ENCODE data around the gene CHRND. TPM values are rescaled to one million over a fixed set of nuclear protein-coding genes. Genes with fewer than 3 reads are reported as not detected.

CHRND gene
- polyA plus RNA-seq, 3 donors = not detected

- Histone ChIP-seq H3K4me1 (ENCODE audit: control insufficient read depth in 1 of 2, insufficient read depth in 2 of 2, low read length in 2 of 2) (no peaks in the 10 kb centered on the region), H3K27me3 (ENCODE audit: control insufficient read depth in 2 of 2, insufficient read depth in 2 of 2, low read length in 2 of 2) (peaks cover 2 to 16% of the 10 kb centered on the region in 2 donors), H4K20me1 (ENCODE audit: insufficient read depth, low read length) (no peaks in the 10 kb centered on the region), H2AFZ (ENCODE audit: insufficient read depth, low read depth, low read length, poor library complexity, severe bottlenecking) (no peak overlapping the region), H3K4me2 (replicated peaks; ENCODE audit: extremely low read depth, low read length, poor library complexity, severe bottlenecking) (no peak overlapping the region), H3K4me3 (replicated peaks in 1 of 3; ENCODE audit: low read depth in 2 of 3, low read length in 3 of 3) (no peak overlapping the region), H3K79me2 (ENCODE audit: insufficient read depth, low read length) (no peaks in the 10 kb centered on the region), H3K36me3 (replicated peaks in 1 of 2; ENCODE audit: control insufficient read depth in 1 of 2, insufficient read depth in 2 of 2, low read length in 2 of 2) (no peaks in the 10 kb centered on the region), H3K27ac (ENCODE audit: low read depth in 1 of 2, low read length in 2 of 2) (no peak overlapping the region), H3K9me3 (replicated peaks in 1 of 2; ENCODE audit: control insufficient read depth in 1 of 2, insufficient read depth in 1 of 2, low read length in 2 of 2) (no peaks in the 10 kb centered on the region), H3K9ac (ENCODE audit: insufficient read depth, low read length, poor library complexity, severe bottlenecking) (no peak overlapping the region)
- WGBS (ENCODE audit: insufficient coverage) = 97% methylated on average over 14 of the region's 17 CpGs
- DNase-seq = no peak
- Mint-ChIP-seq H3K9me3 (peaks cover 0 to 5% (median 0%) of the 10 kb centered on the region in 7 donors), H3K27me3 (ENCODE audit: low read depth in 3 of 3) (peaks cover 12 to 34% (median 16%) of the 10 kb centered on the region in 3 donors), H3K27ac (no peak overlapping the region), H3K36me3 (no peaks in the 10 kb centered on the region), H3K4me1 (peaks cover 2% of the 10 kb centered on the region), H3K4me3 (no peak overlapping the region)
- no peak for TF ChIP-seq CTCF (IDR thresholded peaks at IDR 0.05)
- intact Hi-C loops (cut with micrococcal nuclease) = no loop called here
Measured at GRCh38 chr2:232529806-232530547, 4.0 kb downstream of the CHRND start.

- no peak overlapping the region for H3K27ac Mint-ChIP-seq
- no peak overlapping the region for H3K4me3 Mint-ChIP-seq
- no peak overlapping the region for H3K9ac ChIP-seq (ENCODE audit: insufficient read depth, low read length, poor library complexity, severe bottlenecking)
- no peaks in the 10 kb centered on the region for H3K4me1 ChIP-seq (ENCODE audit: control insufficient read depth in 1 of 2, insufficient read depth in 2 of 2, low read length in 2 of 2)
- no peak for DNase-seq
- intact Hi-C loops (cut with micrococcal nuclease) = no loop called here
- H3K27me3 Mint-ChIP-seq (ENCODE audit: low read depth in 3 of 3) = peaks cover 11 to 28% (median 16%) of the 10 kb centered on the region in 3 donors
- no peak overlapping the region for H3K4me3 ChIP-seq (replicated peaks in 1 of 3; ENCODE audit: low read depth in 2 of 3, low read length in 3 of 3)
- no peak overlapping the region for H2AFZ ChIP-seq (ENCODE audit: insufficient read depth, low read depth, low read length, poor library complexity, severe bottlenecking)
- peaks cover 0 to 5% (median 2%) of the 10 kb centered on the region in 7 donors for H3K9me3 Mint-ChIP-seq
- WGBS (ENCODE audit: insufficient coverage) = 92% methylated on average over 7 of the region's 9 CpGs
- no peaks in the 10 kb centered on the region for H4K20me1 ChIP-seq (ENCODE audit: insufficient read depth, low read length)
- no peaks in the 10 kb centered on the region for H3K79me2 ChIP-seq (ENCODE audit: insufficient read depth, low read length)
- H3K9me3 ChIP-seq (replicated peaks in 1 of 2; ENCODE audit: control insufficient read depth in 1 of 2, insufficient read depth in 1 of 2, low read length in 2 of 2) = no peaks in the 10 kb centered on the region
- no peaks in the 10 kb centered on the region for H3K36me3 ChIP-seq (replicated peaks in 1 of 2; ENCODE audit: control insufficient read depth in 1 of 2, insufficient read depth in 2 of 2, low read length in 2 of 2)
- H3K4me2 ChIP-seq (replicated peaks; ENCODE audit: extremely low read depth, low read length, poor library complexity, severe bottlenecking) = no peak overlapping the region
- peaks cover 0 to 9% of the 10 kb centered on the region in 2 donors for H3K27me3 ChIP-seq (ENCODE audit: control insufficient read depth in 2 of 2, insufficient read depth in 2 of 2, low read length in 2 of 2)
- H3K4me1 Mint-ChIP-seq = peaks cover 2% of the 10 kb centered on the region
- no peaks in the 10 kb centered on the region for H3K36me3 Mint-ChIP-seq
- no peak overlapping the region for H3K27ac ChIP-seq (ENCODE audit: low read depth in 1 of 2, low read length in 2 of 2)
- no peak for TF ChIP-seq CTCF (IDR thresholded peaks at IDR 0.05)
Measured at GRCh38 chr2:232530626-232531260, 4.8 kb downstream of the CHRND start.
